Measurements from ENCODE around the gene TIMM29.
"Not testable (repeated sequence)": the region's sequence is repeated elsewhere in the genome, so short reads cannot be mapped to it uniquely, and the experiment has no call there.

TIMM29 gene

DNA sequence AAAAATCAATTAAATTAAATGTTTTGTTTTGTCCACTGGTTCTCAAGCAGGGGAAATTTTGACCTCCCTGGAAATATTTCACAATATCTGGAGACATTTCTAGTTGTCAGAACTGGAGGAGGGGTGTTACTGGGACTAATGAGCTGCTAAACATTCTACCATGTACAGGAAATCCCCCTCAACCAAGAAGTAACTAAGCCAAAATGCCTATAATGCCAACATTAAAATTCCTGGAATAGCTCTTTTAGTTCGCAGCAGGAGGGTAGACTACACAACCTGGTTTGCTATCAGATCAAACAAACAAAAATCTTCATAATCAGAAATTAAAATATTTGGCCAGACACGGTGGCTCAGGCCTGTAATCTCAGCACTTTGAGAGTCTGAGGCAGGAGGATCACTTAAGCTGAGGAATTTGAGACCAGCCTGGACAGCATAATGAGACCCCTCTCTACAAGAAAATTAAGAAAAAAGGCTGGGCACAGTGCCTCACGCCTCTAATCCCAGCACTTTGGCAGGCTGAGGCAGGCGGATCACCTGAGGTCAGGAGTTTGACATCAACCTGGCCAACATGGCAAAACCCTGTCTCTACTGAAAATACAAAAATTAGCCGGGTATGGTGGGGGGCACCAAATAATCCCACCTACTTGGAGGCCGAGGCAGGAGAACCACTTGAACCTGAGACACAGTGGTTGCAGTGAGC, 18.5 kb downstream of the TIMM29 start:
- no peak for DNase-seq

DNA sequence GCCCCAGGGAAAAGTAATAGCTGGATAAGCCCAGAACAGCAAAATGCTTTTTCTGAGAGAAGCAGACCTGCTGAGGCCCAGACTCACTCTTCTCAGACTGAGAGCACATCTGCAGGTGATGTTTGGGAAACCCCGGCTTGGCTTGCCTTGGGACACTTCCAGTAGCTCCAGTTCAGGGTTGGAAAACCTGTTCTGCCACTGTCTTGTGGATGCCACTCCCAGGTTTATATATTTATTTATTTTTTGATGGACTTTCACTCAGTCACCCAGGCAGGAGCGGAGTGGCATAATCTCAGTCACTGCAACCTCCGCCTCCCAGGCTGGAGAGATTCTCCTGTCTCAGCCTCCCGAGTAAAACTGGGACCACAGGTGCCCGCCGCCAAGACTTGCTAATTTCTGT, 24.2 kb downstream of the TIMM29 start:
- DNase-seq: no peak

DNA sequence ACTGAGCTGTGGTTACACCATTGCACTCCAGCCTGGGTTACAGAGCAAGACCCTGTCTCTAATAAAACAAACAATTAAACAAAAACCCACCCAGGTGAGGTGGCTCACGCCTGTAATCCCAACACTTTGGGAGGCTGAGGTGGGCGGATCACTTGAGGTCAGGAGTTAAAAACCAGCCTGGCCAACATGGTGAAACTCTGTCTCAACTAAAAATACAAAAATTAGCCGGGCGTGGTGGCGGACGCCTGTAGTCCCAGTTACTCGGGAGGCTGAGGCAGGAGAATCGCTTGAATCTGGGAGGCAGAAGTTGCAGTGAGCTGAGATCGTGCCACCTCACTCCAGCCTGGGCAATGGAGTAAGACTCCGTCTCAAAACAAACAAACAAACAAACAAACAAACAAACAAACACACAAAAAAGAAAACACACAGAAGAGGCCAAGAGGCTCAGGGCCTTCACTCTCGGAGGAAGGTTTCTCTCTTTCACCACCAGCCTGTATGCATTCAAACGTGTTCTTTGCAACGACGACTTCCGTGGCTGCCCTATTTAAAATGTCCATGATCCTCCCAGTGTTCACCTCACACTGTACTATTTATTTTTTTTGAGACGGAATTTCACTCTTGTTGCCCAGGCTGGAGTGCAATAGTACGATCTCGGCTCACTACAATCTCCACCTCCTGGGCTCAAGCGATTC, 30.8 kb downstream of the TIMM29 start:
- DNase-seq: not testable (repeated sequence)

DNA sequence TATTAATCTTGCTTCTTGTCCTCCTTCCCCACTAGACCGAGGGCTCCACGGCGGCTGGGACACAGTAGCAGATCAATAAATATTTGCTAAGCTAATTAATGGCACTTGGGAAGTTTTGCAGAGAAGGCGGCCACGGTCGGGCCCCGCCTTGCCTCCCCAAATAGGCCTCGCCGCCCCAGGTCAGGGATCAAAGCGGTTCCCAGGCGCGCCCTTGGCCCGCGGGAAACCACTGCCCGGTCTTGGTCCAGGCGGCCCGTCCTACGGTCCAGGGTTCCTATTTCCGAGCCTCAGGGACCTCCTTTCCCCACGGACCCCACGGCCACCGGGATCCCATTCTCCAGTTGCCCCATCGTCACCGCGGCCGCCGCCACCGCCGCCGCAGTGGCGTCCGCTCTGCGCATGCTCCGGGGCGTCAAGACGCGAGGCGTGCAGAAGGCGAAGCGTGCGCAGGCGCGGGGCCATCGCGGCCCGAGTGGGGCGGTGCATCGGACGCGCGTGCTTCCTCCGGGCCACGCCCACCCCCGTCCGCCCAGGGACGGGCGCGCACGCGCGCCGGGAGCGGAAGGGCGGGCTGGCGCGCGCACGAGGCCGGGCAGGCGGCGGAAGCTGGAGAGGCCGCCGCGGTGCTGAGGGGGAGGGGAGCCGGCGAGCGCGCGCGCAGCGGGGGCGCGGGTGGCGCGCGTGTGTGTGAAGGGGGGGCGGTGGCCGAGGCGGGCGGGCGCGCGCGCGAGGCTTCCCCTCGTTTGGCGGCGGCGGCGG, 31.9 kb downstream of the TIMM29 start, which contains the start of gene SMARCA4:
TSS of gene SMARCA4 (plus strand) at position 717 of the 759 bp plus-strand sequence. CDS start 23,122 bp downstream, outside the sequence.
- peak; percentile 94 to 99 (median 97) for DNase-seq

DNA sequence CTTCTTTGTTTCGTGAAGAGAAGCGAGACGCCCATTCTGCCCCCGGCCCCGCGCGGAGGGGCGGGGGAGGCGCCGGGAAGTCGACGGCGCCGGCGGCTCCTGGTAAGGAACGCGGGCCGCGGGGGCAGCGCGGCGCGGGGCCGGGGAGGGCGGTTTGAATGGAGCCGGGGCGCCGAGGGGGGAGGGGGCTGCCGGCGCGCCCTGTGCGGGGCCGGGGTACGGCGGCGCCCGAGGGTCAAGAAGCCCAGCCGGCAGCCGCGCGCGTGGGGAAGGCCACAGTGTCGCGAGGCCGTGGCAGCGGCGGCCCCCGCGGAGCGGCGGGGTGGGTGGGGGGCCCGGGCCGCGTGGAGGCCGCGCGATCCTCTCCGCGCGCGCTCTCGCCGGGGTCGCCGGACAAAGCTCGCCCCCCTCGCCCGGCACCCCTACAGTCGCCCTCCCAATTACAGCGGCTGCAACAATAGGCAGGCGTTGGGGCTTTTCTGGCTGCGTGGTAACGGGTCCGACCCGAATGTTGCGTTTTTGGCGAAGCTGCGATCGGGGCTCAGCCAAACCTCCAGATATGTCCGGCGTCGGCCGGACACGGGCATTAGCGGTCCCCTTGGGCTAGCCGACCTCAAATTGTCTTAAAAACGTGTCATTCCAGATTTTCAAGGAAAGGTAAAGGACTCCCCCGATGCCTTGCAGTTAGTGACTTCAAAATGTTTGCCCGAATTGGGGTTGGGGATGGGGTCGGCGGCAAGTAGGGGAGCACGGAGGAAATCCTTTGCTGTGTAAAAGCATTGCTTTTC, 32.7 kb downstream of the TIMM29 start:
- DNase-seq: peak in 3 of 6 experiments; percentile 30 to 58 (median 56)

DNA sequence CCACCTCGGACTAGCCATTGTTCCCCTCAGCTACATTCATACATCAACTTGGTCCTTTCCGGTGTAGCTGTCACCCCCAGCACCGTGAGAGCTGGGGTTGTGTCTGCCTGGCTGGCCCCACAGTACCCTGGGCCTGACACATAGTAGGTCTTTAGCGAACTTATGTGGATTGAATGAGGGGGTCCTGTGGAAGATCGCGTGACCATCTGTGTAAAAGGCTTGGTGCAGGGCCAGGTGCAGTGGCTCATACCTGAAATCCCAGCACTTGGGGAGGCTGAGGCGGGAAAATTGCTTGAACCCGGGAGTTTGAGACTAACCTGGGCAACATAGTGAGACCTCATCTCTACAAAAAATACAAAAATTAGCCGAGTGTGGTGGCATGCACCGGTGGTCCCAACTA, 34.3 kb downstream of the TIMM29 start:
- DNase-seq: no peak

DNA sequence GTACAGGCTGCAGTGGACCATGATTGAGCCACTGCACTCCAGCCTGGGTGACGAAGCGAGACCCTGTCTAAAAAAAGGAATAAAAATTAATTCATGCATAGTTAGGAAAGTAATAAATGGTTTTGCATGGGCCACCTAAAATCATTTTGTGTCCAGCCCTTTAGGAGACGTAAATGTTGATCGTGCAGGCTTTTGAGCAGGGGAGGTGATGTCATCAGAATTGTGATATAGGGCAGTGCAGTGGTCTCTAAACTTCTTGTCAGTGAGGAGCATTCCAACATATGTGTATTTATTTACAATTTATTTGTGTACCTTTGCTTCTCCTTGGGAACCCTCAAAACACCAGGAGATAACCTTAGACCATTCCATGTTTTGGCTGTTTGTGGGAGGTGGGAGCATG, 35.3 kb downstream of the TIMM29 start:
- no peak for DNase-seq

DNA sequence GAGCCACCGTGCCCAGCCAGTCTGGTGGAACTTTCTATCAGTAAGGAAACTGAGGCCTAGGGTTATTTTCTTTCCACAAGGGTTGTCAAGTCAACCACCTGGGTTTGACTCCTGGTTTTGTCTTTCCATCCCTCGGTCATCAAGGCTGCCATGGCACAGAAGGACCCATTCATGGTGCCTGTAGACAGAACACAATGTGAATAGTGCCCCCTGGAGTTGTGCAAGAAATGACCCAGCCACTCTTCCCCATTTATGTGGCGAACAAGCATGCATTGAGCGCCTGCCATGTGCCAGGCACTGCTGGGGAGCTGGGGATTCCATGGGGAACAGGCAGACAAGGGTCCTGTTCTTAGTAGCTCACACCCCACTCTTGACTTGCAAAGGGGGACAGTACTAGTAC, 36.3 kb downstream of the TIMM29 start:
- no peak for DNase-seq

DNA sequence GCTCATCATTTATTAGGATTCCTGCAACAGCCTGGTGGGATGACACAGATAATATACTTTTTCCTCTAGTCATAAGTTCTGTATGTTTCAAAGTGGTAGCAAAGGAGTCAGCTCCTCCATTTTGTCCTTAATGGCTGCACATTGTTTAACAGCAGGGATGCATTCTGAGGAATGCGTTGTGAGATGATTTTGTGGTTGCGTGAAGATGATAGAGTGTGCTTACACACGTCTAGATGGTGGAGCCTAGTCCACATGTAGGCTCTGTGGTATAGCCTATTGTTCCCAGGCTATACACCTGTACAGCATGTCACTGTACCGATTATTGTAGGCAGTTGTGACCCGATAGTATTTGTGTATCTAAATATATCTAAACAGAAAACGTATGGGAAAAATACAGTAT, 36.8 kb downstream of the TIMM29 start:
- no peak for DNase-seq

DNA sequence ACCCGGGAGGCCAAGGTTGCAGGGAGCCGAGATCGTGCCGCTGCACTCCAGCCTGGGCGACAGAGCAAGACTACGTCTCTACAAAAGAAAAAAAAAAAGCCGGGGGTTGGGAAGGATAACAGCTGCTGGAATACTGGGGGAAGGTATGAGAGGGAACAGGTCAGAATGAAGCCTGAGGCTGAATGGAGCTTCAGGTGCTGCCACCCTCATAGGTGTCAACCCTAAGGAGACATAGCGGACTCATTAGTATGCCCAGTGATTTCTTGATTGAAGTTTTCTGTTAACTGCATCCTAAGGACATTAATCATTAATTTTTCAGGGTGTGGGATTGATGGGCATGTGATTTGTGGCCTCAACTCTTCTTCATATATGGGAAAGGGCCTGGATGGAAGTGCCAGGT, 38.2 kb downstream of the TIMM29 start:
- no peak for DNase-seq

DNA sequence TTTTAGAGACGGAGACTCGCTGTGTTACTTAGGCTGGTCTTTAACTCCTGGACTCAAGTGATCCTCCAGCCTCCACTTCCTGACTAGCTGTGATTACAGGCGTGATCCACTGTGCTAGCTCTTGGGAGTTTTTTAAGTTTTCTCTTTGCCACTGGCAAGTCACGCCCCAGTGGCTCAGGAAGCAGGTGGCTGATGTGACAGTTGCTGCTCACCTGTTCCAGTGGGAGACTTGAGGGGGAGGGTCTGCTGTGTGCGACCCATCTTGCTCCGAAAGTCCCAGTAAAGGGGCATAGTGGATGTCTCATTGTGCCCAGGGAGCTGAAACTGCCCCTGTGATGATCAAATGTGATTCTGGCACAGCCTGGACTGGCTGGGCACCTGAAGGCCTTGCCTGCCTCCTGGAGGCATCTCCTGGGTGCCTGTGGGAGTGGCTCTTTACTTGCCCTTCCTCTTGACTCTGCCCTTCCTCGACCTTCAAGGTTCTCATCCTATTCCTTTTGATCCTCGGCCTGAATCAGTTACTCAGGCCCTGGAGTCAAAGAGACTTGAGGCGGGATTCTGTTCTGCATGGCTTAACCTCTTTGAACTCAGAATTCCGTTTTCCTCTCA, 40.0 kb downstream of the TIMM29 start:
- no peak for DNase-seq

DNA sequence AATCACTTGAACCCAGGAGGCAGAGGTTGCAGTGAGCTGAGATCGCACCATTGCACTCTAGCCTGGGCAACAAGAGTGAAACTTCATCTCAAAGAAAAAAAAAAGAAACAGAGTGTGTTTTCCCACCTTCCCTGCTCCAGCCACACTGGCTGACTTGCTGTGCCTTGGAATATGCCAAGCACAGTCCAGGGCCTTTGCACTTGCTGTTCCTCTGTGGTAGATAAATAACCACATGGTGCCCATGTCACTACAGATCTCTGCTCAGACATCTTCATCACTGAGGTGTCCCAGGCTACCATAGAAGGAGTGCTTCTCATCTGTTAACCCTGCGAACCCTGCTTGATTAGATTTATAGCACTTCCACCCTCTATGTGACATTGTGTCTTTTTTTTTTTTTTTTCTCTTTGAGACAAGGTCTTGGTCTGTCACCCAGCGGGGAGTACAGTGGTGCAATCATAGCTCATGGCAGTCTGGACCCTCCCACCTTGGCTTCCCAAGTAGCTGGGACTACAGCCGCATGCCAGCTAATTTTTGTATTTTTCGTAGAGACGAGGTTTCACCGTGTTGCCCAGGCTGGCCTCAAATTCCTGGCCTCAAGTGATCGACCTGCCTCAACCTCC, 42.6 kb downstream of the TIMM29 start:
- no peak for DNase-seq

DNA sequence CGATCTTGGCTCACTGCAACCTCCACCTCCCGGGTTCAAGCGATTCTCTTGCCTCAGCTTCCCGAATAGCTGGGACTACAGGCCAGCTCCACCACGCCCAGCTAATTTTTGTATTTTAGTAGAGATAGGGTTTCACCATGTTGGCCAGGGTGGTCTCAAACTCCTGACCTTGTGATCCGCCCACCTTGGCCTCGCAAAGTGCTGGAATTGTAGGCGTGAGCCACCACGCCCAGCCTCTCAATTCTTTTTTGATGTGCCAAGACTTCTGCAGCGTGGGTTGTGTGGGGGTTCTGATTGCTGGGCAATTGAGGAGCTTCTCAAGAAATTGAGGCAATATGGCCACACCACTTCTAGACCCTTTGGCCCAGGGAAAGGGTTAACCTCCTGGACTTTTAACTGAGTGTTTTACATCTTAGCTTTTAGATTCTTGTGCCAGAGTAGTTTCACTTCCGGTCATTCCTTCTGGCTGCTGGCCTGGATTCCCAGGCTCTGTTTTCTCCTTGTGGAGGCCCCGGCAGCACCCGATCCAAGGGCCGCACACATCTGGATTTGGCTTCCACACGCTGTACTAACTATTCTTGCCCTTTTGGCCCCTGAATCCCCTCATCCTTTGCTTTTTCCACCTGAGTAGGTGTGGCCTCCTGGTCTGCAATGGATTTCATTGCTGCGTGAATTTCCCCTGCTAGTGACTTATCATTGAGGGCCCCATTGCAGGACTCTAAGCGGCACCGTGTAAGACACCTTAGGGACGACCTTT, 46.9 kb downstream of the TIMM29 start:
- DNase-seq: no peak

DNA sequence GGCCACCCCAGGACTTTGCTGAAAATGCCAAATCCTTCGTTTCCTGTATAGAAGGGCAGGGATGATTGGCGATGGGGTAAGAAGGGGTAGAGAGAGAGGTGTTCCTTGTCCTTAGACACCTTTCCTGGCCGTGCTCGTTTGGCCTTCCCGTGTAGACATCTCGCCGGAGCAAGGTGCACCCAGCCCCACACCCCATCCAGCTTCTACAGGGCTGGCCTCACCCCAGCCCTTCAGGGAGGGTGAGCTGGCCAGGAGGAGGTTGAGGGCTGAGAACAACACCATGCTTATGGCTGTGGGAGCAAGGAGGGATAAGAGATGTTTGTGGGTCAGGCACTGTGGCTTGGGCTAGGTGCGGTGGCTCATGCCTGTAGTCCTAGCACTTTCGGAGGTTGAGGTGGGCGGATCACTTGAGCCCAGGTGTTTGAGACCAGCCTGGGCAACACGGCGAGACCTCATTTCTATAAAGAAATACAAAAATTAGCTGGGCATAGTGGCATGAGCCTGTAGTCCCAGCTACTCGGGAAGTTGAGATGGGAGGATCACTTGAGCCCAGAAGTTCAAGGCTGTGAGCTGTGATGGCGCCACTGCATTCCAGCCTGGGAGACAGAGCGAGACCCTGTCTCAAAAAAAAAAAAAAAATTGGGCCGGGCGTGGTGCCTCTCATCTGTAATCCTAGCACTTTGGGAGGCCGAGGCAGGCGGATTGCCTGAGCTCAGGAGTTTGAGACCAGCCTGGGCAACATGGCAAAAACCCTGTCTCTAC, 47.7 kb downstream of the TIMM29 start:
- no peak for DNase-seq

DNA sequence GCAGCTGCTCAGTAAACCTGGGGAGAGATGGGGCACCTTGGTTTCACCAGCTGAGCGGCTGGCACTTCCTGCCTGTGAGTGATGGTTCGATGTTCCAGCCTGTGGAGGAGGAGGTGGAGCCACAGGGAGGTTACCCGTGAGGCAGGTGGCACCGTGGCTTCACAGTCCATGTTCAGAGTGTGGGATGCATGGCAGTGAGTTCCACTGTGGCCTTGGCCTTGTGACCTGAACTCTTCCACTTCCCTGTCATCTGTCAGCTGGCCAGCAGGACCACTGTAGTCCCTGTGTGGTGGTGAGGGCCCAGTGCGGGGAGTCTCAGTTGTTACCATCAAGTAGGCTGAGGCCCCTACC, 49.1 kb downstream of the TIMM29 start:
- no peak for DNase-seq

All from stimulated activated naive CD4-positive, alpha-beta T cell (primary cell).